HL-60 (cell line): ENCODE measurements around the gene KIF26B.

Experiments
- DNase-seq, 2 experiments: peaks; one replicate each; pipeline ENCODE4 v3.0.0-alpha.2; 2010 to 2020; ENCODE audit warnings: low read depth in 1 of 2, low spot score in 1 of 2
- H3K27ac ChIP-seq: fragments of 250-450 bp; sonication (Bioruptor Pico); replicated peaks from 2 replicates; pipeline ENCODE4 v1.5.1; 2020; ENCODE audit warnings: mild to moderate bottlenecking, moderate library complexity
- H3K27me3 ChIP-seq: fragments of 250-450 bp; sonication (Bioruptor Pico); 2 replicates; pipeline ENCODE4 v1.5.1; 2021; ENCODE audit warnings: mild to moderate bottlenecking, moderate library complexity; ENCODE audit not compliant: insufficient read depth, poor library complexity, severe bottlenecking
- H3K4me3 ChIP-seq: replicated peaks from 2 replicates; pipeline ENCODE4 v1.5.1; 2011; ENCODE audit warnings: mild to moderate bottlenecking, control low read depth, low read length; ENCODE audit not compliant: insufficient read depth
- GABPA ChIP-seq: IDR thresholded peaks from 2 replicates; pipeline ENCODE4 v1.6.1; 2012; ENCODE audit warnings: low read depth
- POLR2AphosphoS5 ChIP-seq: IDR thresholded peaks from 2 replicates; pipeline ENCODE4 v1.6.1; 2012; ENCODE audit warnings: low read depth
- SPI1 ChIP-seq: IDR thresholded peaks from 2 replicates; pipeline ENCODE4 v1.6.1; 2012; ENCODE audit warnings: low read depth, mild to moderate bottlenecking, borderline replicate concordance
- TF ChIP-seq, protein P1 (sequence below): IDR thresholded peaks from one replicate; pipeline ENCODE4 v1.5.1; 2011; ENCODE audit warnings: low read length, control low read depth, inconsistent platforms; ENCODE audit not compliant: insufficient read depth
- TF ChIP-seq, protein P2 (sequence below): IDR thresholded peaks from 2 replicates; pipeline ENCODE4 v1.6.1; 2012; ENCODE audit warnings: low read depth; ENCODE audit not compliant: insufficient replicate concordance

KIF26B gene

GRCh38 chr1:245132771-245133170, 22.0 kb upstream of the KIF26B start:
- no peak overlapping the region for H3K27ac ChIP-seq
- H3K27me3 ChIP-seq = no peaks in the 10 kb centered on the region
- H3K4me3 ChIP-seq = no peak overlapping the region
- no peak for DNase-seq
- TF ChIP-seq, protein P1, sequence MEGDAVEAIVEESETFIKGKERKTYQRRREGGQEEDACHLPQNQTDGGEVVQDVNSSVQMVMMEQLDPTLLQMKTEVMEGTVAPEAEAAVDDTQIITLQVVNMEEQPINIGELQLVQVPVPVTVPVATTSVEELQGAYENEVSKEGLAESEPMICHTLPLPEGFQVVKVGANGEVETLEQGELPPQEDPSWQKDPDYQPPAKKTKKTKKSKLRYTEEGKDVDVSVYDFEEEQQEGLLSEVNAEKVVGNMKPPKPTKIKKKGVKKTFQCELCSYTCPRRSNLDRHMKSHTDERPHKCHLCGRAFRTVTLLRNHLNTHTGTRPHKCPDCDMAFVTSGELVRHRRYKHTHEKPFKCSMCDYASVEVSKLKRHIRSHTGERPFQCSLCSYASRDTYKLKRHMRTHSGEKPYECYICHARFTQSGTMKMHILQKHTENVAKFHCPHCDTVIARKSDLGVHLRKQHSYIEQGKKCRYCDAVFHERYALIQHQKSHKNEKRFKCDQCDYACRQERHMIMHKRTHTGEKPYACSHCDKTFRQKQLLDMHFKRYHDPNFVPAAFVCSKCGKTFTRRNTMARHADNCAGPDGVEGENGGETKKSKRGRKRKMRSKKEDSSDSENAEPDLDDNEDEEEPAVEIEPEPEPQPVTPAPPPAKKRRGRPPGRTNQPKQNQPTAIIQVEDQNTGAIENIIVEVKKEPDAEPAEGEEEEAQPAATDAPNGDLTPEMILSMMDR = no peak
- TF ChIP-seq GABPA (no peak), SPI1 (no peak), POLR2AphosphoS5 (no peak)
- TF ChIP-seq, protein P2, sequence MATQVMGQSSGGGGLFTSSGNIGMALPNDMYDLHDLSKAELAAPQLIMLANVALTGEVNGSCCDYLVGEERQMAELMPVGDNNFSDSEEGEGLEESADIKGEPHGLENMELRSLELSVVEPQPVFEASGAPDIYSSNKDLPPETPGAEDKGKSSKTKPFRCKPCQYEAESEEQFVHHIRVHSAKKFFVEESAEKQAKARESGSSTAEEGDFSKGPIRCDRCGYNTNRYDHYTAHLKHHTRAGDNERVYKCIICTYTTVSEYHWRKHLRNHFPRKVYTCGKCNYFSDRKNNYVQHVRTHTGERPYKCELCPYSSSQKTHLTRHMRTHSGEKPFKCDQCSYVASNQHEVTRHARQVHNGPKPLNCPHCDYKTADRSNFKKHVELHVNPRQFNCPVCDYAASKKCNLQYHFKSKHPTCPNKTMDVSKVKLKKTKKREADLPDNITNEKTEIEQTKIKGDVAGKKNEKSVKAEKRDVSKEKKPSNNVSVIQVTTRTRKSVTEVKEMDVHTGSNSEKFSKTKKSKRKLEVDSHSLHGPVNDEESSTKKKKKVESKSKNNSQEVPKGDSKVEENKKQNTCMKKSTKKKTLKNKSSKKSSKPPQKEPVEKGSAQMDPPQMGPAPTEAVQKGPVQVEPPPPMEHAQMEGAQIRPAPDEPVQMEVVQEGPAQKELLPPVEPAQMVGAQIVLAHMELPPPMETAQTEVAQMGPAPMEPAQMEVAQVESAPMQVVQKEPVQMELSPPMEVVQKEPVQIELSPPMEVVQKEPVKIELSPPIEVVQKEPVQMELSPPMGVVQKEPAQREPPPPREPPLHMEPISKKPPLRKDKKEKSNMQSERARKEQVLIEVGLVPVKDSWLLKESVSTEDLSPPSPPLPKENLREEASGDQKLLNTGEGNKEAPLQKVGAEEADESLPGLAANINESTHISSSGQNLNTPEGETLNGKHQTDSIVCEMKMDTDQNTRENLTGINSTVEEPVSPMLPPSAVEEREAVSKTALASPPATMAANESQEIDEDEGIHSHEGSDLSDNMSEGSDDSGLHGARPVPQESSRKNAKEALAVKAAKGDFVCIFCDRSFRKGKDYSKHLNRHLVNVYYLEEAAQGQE = no peak

DNA sequence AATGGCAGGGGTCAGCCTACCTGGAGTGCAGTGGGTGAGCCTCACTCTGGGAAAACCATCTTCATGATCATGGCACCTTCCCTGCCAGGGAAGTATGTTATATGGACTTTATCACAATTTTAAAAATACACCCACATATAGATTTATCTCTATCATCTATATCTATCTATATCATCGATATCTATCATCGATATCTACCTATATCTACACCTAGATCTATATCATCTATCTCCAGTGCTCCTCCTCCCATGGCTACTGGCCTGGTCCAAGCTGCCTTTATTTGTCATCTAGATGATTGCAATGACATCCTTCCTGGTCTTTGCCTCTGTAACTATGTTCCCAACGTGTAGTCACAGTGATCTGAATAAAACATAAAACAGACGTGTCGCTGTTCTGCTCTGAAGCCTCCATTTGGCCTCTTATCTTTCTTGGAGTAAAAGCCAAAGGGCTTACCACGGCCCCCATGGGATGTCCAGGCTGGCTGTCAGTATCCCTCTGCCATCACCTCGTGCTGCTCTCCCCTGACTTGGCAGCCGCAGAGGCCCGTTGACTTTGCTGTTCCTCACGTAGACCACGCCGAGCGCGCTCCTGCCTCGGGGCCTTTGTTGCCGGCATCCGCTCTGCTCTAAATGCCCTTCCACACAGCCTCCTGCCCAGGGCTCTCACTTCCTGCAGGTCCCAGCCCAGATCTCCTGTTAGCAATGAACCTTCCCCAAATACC, 20.6 kb upstream of the KIF26B start:
- TF ChIP-seq SPI1 = no peak
- no peak for TF ChIP-seq POLR2AphosphoS5
- no peak for TF ChIP-seq GABPA
- TF ChIP-seq, protein P1 = no peak
- TF ChIP-seq, protein P2 = no peak
- no peak overlapping the region for H3K27ac ChIP-seq

GRCh38 chr1:245142171-245142798, 12.5 kb upstream of the KIF26B start:
- H3K27me3 ChIP-seq = no peaks in the 10 kb centered on the region
- H3K4me3 ChIP-seq = no peak overlapping the region

More for the DNA sequence above, 20.6 kb upstream of the KIF26B start:
- Histone ChIP-seq H3K4me3 (no peak overlapping the region), H3K27me3 (no peaks in the 10 kb centered on the region)
- no peak for DNase-seq

More at GRCh38 chr1:245142171-245142798, 12.5 kb upstream of the KIF26B start:
- no peak for DNase-seq
- no peak overlapping the region for H3K27ac ChIP-seq
- TF ChIP-seq, protein P1 = no peak
- TF ChIP-seq POLR2AphosphoS5 = no peak
